Neuronal stem cell (in vitro differentiated cells): Measurements from ENCODE around the gene COBLL1.

Experiments used
- DNase-seq: peaks from one replicate; pipeline ENCODE4 v3.0.0-alpha.2; 2013; ENCODE audit warnings: low spot score
- H2AFZ ChIP-seq: one replicate; pipeline ENCODE4 v1.6.1; 2013; ENCODE audit warnings: mild to moderate bottlenecking, low read length, inconsistent platforms
- H2AK5ac ChIP-seq: 2 replicates; pipeline ENCODE4 v1.6.1; 2013; ENCODE audit warnings: low read depth, mild to moderate bottlenecking, inconsistent platforms, low read length, moderate library complexity, mixed read lengths
- H2BK120ac ChIP-seq: 2 replicates; pipeline ENCODE4 v1.6.1; 2013; ENCODE audit warnings: low read depth, mild to moderate bottlenecking, inconsistent platforms, low read length, moderate library complexity, mixed read lengths
- H2BK12ac ChIP-seq: one replicate; pipeline ENCODE4 v1.6.1; 2013; ENCODE audit warnings: low read length, inconsistent platforms
- H2BK15ac ChIP-seq: 2 replicates; pipeline ENCODE4 v1.6.1; 2013; ENCODE audit warnings: mild to moderate bottlenecking, low read length, inconsistent platforms, mixed read lengths
- H2BK5ac ChIP-seq: one replicate; pipeline ENCODE4 v1.6.1; 2013; ENCODE audit warnings: inconsistent platforms, mild to moderate bottlenecking, low read length, moderate library complexity
- H3K14ac ChIP-seq: one replicate; pipeline ENCODE4 v1.6.1; 2013; ENCODE audit warnings: low read length, inconsistent platforms
- H3K18ac ChIP-seq: 2 replicates; pipeline ENCODE4 v1.6.1; 2013; ENCODE audit warnings: low read length, inconsistent platforms
- H3K23ac ChIP-seq: 2 replicates; pipeline ENCODE4 v1.6.1; 2013; ENCODE audit warnings: low read depth, mild to moderate bottlenecking, mixed read lengths, low read length, inconsistent platforms; ENCODE audit not compliant: poor library complexity
- H3K27ac ChIP-seq: replicated peaks from 3 replicates; pipeline ENCODE4 v1.5.1; 2013; ENCODE audit warnings: low read length, inconsistent platforms
- H3K27me3 ChIP-seq, 3 experiments: 2 replicates each; pipeline ENCODE4 v1.6.1; 2013; ENCODE audit warnings: low read length in 3 of 3, mild to moderate bottlenecking in 2 of 3, inconsistent platforms in 1 of 3, low read depth in 1 of 3, mixed read lengths in 1 of 3, moderate library complexity in 1 of 3; ENCODE audit not compliant: control insufficient read depth in 3 of 3, insufficient read depth in 3 of 3
- H3K36me3 ChIP-seq, 2 donors: replicated peaks in 1 of 2; 2 replicates each; pipeline ENCODE4 v1.6.1; 2013; ENCODE audit warnings: low read length in 2 of 2; ENCODE audit not compliant: control insufficient read depth in 2 of 2, insufficient read depth in 2 of 2
- H3K4ac ChIP-seq: 2 replicates; pipeline ENCODE4 v1.6.1; 2013; ENCODE audit warnings: inconsistent platforms, mild to moderate bottlenecking, low read length, moderate library complexity
- H3K4me1 ChIP-seq, 2 donors: 1 replicate in 1 of 2; 2 replicates in 1 of 2; pipeline ENCODE4 v1.6.1; 2013; ENCODE audit warnings: low read length in 2 of 2, low read depth in 1 of 2; ENCODE audit not compliant: control insufficient read depth in 2 of 2, insufficient read depth in 1 of 2
- H3K4me2 ChIP-seq: one replicate; pipeline ENCODE4 v1.6.1; 2013; ENCODE audit warnings: mild to moderate bottlenecking, low read length, inconsistent platforms; ENCODE audit not compliant: insufficient read depth, poor library complexity, severe bottlenecking
- H3K4me3 ChIP-seq, 2 donors: 2 replicates each; pipeline ENCODE4 v1.5.1; 2013; ENCODE audit warnings: low read length in 2 of 2, mild to moderate bottlenecking in 2 of 2, inconsistent platforms in 1 of 2, moderate library complexity in 1 of 2
- H3K79me1 ChIP-seq: one replicate; pipeline ENCODE4 v1.6.1; 2013; ENCODE audit warnings: low read depth, mild to moderate bottlenecking, inconsistent platforms, low read length, moderate library complexity
- H3K9ac ChIP-seq: one replicate; pipeline ENCODE4 v1.6.1; 2013; ENCODE audit warnings: mild to moderate bottlenecking, low read depth, low read length, inconsistent platforms; ENCODE audit not compliant: poor library complexity
- H3K9me3 ChIP-seq, 2 donors: replicated peaks in 1 of 2; 2 replicates each; pipeline versions ENCODE3 to v1.6.1; 2013; ENCODE audit warnings: low read length in 2 of 2, mild to moderate bottlenecking in 2 of 2, inconsistent platforms in 1 of 2, low read depth in 1 of 2, mixed read lengths in 1 of 2, moderate library complexity in 1 of 2; ENCODE audit not compliant: control insufficient read depth in 2 of 2, insufficient read depth in 1 of 2
- H4K8ac ChIP-seq: one replicate; pipeline ENCODE4 v1.6.1; 2013; ENCODE audit warnings: low read depth, mild to moderate bottlenecking, inconsistent platforms, low read length, moderate library complexity
- H4K91ac ChIP-seq: one replicate; pipeline ENCODE4 v1.6.1; 2013; ENCODE audit warnings: low read length, low read depth, mild to moderate bottlenecking, inconsistent platforms; ENCODE audit not compliant: poor library complexity
- WGBS, 2 donors: extraction: QIAGEN DNeasy Blood & Tissue Kit; methylation state at CpG; one replicate each; pipeline ENCODE4 v1.1.7; 2013; ENCODE audit warnings: missing lambda C conversion rate in 2 of 2, mixed read lengths in 1 of 2; ENCODE audit not compliant: insufficient read length in 2 of 2, insufficient replicate concordance in 1 of 2; ENCODE audit errors: extremely low coverage in 2 of 2; 5-methylcytosine and 5-hydroxymethylcytosine counted together

The COBLL1 gene

DNA sequence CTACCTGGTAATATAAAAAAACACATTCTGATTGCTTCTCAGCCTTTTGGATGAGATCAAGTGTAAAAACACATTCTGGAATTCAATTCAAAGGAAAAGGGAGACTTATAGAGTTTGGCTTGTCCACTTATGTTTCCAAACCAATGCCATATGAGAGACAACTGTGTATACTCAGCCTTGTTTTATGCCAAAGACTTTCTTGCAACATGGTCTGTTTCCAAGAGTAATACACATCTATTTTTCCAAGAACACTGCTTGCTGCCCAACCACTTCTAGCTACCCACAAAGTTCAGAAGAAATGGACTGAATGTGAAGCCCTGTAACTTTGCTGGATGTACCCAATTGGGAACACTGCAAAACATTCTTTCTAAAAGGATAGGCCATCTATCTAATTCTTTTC, 172.3 kb downstream of the COBLL1 start:
- Histone ChIP-seq H3K4me2 (no peak overlapping the region), H3K4me3 (no peak overlapping the region), H2AFZ (no peak overlapping the region), H3K27me3 (no peaks in the 10 kb centered on the region), H4K91ac (no peak overlapping the region), H2BK5ac (no peak overlapping the region), H2BK15ac (no peak overlapping the region), H3K14ac (no peak overlapping the region), H3K4ac (no peak overlapping the region), H3K23ac (no peak overlapping the region), H2AK5ac (no peak overlapping the region), H2BK120ac (no peak overlapping the region), H3K9me3 (no peaks in the 10 kb centered on the region), H3K4me1 (no peaks in the 10 kb centered on the region), H3K36me3 (no peaks in the 10 kb centered on the region), H3K27ac (no peak overlapping the region), H3K9ac (no peak overlapping the region), H3K79me1 (no peaks in the 10 kb centered on the region), H2BK12ac (no peak overlapping the region), H3K18ac (no peak overlapping the region), H4K8ac (no peak overlapping the region)
- no peak for DNase-seq

DNA sequence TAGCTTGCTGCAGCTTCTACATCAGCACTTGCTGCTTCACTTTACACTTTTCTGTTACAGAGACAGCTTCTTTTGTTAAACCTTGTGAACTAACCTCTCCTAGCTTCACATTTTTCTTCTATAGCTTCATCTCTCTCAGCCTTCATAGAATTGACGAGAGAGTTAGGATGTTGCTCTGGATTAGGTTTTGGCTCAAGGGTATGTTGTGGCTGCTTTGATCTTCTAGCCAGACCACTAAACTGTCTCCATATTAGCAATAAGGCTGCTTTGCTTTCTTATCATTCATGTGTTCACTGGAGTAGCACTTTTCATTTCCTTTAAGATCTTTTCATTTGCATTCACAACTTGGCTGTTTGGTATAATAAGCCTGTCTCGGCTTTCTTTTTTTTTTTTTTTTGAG, 174.1 kb downstream of the COBLL1 start:
- H3K9ac ChIP-seq, result no peak overlapping the region
- H3K18ac ChIP-seq, result no peak overlapping the region
- no peak overlapping the region for H3K4me2 ChIP-seq
- no peak overlapping the region for H2BK15ac ChIP-seq
- no peak overlapping the region for H3K23ac ChIP-seq
- no peak overlapping the region for H3K4me3 ChIP-seq
- H3K14ac ChIP-seq, result no peak overlapping the region
- no peaks in the 10 kb centered on the region for H3K27me3 ChIP-seq
- H2BK12ac ChIP-seq, result no peak overlapping the region
- no peak overlapping the region for H2AK5ac ChIP-seq
- no peaks in the 10 kb centered on the region for H3K36me3 ChIP-seq
- H2AFZ ChIP-seq, result no peak overlapping the region
- H4K8ac ChIP-seq, result no peak overlapping the region
- no peak for DNase-seq
- WGBS, 2 donors, result no CpG with 5 or more reads among the region's 2 CpGs
- no peaks in the 10 kb centered on the region for H3K9me3 ChIP-seq
- H2BK120ac ChIP-seq, result no peak overlapping the region
- H3K4me1 ChIP-seq, result no peaks in the 10 kb centered on the region
- H3K27ac ChIP-seq, result no peak overlapping the region
- H2BK5ac ChIP-seq, result no peak overlapping the region
- no peak overlapping the region for H3K4ac ChIP-seq
- no peaks in the 10 kb centered on the region for H3K79me1 ChIP-seq
- H4K91ac ChIP-seq, result no peak overlapping the region

GRCh38 chr2:164664070-164664469, 177.6 kb downstream of the COBLL1 start:
- DNase-seq, result no peak
- no peaks in the 10 kb centered on the region for H3K36me3 ChIP-seq
- no peak overlapping the region for H3K23ac ChIP-seq
- no peak overlapping the region for H3K4ac ChIP-seq
- no peak overlapping the region for H4K91ac ChIP-seq
- H3K9me3 ChIP-seq, result no peaks in the 10 kb centered on the region
- H3K18ac ChIP-seq, result no peak overlapping the region
- H3K9ac ChIP-seq, result no peak overlapping the region
- no peaks in the 10 kb centered on the region for H3K27me3 ChIP-seq
- H3K4me3 ChIP-seq, result no peak overlapping the region
- H3K27ac ChIP-seq, result no peak overlapping the region
- H2BK5ac ChIP-seq, result no peak overlapping the region
- H2AFZ ChIP-seq, result no peak overlapping the region
- no peak overlapping the region for H2BK12ac ChIP-seq
- H4K8ac ChIP-seq, result no peak overlapping the region
- no peaks in the 10 kb centered on the region for H3K79me1 ChIP-seq
- no peak overlapping the region for H2BK120ac ChIP-seq
- H3K4me1 ChIP-seq, result no peaks in the 10 kb centered on the region
- H3K14ac ChIP-seq, result no peak overlapping the region
- no peak overlapping the region for H3K4me2 ChIP-seq
- H2AK5ac ChIP-seq, result no peak overlapping the region
- H2BK15ac ChIP-seq, result no peak overlapping the region

DNA sequence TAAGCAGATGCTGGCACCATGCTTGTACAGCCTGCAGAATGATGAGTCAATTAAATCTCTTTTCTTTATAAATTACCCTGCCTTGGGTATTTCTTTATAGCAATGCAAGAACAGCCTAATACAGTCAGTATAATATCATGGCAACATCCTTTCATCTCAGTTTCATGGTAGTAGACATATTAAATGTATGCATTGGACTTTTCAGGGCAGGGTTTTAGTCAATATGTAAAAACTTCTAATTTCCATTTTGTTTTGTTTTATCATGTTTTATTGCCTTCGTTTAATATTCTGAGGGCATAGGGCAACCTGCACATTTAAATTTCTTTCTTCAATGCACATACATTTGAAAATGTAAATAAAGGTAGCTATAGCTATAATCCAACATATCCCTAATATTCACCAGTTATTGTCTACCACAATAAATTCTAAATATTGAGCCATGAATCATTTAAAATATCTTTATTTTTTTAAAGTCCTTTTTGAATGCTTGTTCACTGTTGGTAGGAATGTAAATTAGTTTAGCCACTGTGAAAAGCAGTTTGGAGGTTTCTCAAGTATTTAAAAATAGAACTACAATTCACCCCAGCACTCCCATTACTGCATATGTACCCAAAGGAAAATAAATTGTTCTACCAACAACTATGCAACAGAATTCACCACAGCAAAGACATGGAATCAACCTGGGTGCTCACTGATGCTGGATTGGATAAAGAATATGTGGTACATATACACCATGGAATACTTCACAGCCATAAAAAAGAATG, 178.6 kb downstream of the COBLL1 start:
- Histone ChIP-seq H4K91ac (no peak overlapping the region), H3K9me3 (no peaks in the 10 kb centered on the region), H2BK5ac (no peak overlapping the region), H3K14ac (no peak overlapping the region), H2AFZ (no peak overlapping the region), H2BK15ac (no peak overlapping the region), H4K8ac (no peak overlapping the region), H3K18ac (no peak overlapping the region), H3K4me1 (no peaks in the 10 kb centered on the region), H3K9ac (no peak overlapping the region), H3K27me3 (no peaks in the 10 kb centered on the region), H3K23ac (no peak overlapping the region), H2AK5ac (no peak overlapping the region), H3K27ac (no peak overlapping the region), H3K36me3 (no peaks in the 10 kb centered on the region), H2BK12ac (no peak overlapping the region), H3K4ac (no peak overlapping the region), H2BK120ac (no peak overlapping the region), H3K4me3 (no peak overlapping the region), H3K79me1 (no peaks in the 10 kb centered on the region), H3K4me2 (no peak overlapping the region)
- WGBS, 2 donors, result no CpG with 5 or more reads among the region's 1 CpG
- no peak for DNase-seq
